G401.6 (cell line): Measurements from ENCODE around the gene KDM5B.

Source experiments
- FAIRE-seq: peaks from 2 replicates; lab custom pipeline; 2012; peaks lifted over from hg19 to GRCh38; lab: Jason Lieb, UNC

Gene KDM5B

GRCh38 chr1:202685641-202686040 lies 122.6 kb downstream of the KDM5B start:
- no peak for FAIRE-seq

GRCh38 chr1:202684716-202685115 lies 123.5 kb downstream of the KDM5B start:
- no peak for FAIRE-seq

- no peak for FAIRE-seq
These were observed 125.2 kb downstream of the KDM5B start for GRCh38 chr1:202683029-202683428.

GRCh38 chr1:202682477-202682876 lies 125.7 kb downstream of the KDM5B start:
- no peak for FAIRE-seq

- no peak for FAIRE-seq
These were observed 126.3 kb downstream of the KDM5B start for GRCh38 chr1:202681736-202682420.

GRCh38 chr1:202680586-202681352 lies 127.5 kb downstream of the KDM5B start:
- FAIRE-seq = no peak

- no peak for FAIRE-seq
These were observed 128.6 kb downstream of the KDM5B start for GRCh38 chr1:202679406-202680177.

- no peak for FAIRE-seq
These were observed 130.8 kb downstream of the KDM5B start for GRCh38 chr1:202677433-202677832.
